Esophagus squamous epithelium (tissue), 5 donors: ENCODE data around the gene KBTBD4. TPM values are rescaled to one million over a fixed set of nuclear protein-coding genes. Genes with fewer than 3 reads are reported as not detected.
A peak's percentile ranks its signal among the peaks of the same experiment; 100 is the strongest.

Experiments
- DNase-seq: peaks from one replicate; lab custom pipeline; 2025; lab: John Stamatoyannopoulos, UW
- H3K27ac ChIP-seq, 4 donors: fragments of 200-600 bp; sonication (generic); one replicate each; pipeline ENCODE4 v1.5.1; 2016 to 2019; ENCODE audit warnings: mild to moderate bottlenecking in 1 of 4
- H3K27me3 ChIP-seq, 4 donors: fragments of 200-600 bp; sonication (generic); 1 replicate in 3 of 4; 2 replicates in 1 of 4; pipeline versions ENCODE4 v1.5.1 to v1.6.0; 2017 to 2021; ENCODE audit warnings: antibody characterized with exemption in 1 of 4
- H3K36me3 ChIP-seq, 3 donors: fragments of 200-600 bp; sonication (generic); one replicate each; pipeline ENCODE4 v1.5.1; 2016 to 2019
- H3K4me1 ChIP-seq, 3 donors: fragments of 200-600 bp; sonication (generic); one replicate each; pipeline ENCODE4 v1.5.1; 2017 to 2019
- H3K4me3 ChIP-seq, 4 donors: fragments of 200-600 bp; sonication (generic); 1 replicate in 3 of 4; 2 replicates in 1 of 4; pipeline ENCODE4 v1.5.1; 2016 to 2019; ENCODE audit warnings: mild to moderate bottlenecking in 2 of 4, moderate library complexity in 1 of 4
- H3K9me3 ChIP-seq, 3 donors: fragments of 200-600 bp; sonication (generic); one replicate each; pipeline ENCODE4 v1.5.1; 2016 to 2019
- CTCF ChIP-seq, 6 experiments: fragments of 450-650 bp in 4 of 6; fragments of 200-600 bp in 2 of 6; sonication (generic) in 2 of 6; IDR thresholded peaks; one replicate each; pipeline ENCODE4 v1.5.1; 2016 to 2019; ENCODE audit warnings: antibody characterized with exemption in 6 of 6, mild to moderate bottlenecking in 4 of 6, moderate library complexity in 4 of 6
- POLR2A ChIP-seq, 4 donors: fragments of 450-650 bp; IDR thresholded peaks; one replicate each; pipeline ENCODE4 v1.6.1; 2017; ENCODE audit warnings: antibody characterized with exemption in 4 of 4, mild to moderate bottlenecking in 4 of 4, moderate library complexity in 3 of 4
- WGBS, 2 donors: methylation state at CpG; one replicate each; pipeline ENCODE4 v1.1.5; 2018; 5-methylcytosine and 5-hydroxymethylcytosine counted together
- intact Hi-C: fragments of 100-400 bp; cut with DNase I; formaldehyde crosslinking; loops from one replicate; pipeline ENCODE4 v1.15.0; 2022
- total RNA-seq, 4 donors: library from RNA; depleted of rRNA; stranded (reverse); fragments of >200 nt; gene quantifications; one replicate each; pipeline ENCODE4 v1.1.0, GENCODE V29; 2016
- donor health status: DM: yes; HTN: yes; CAD: no.

The KBTBD4 gene
- total RNA-seq, 4 donors from 2014 or later = 12.4 to 22.7 (median 16.0) TPM

GRCh38 chr11:47617417-47617809 is 38.6 kb upstream of the KBTBD4 start:
- no peak for TF ChIP-seq CTCF (IDR thresholded peaks at IDR 0.05)
- TF ChIP-seq POLR2A (IDR thresholded peaks at IDR 0.05) = no peak
- WGBS, 2 donors = 26 to 33% methylated on average over 3 of the region's 3 CpGs
- Histone ChIP-seq H3K27ac (no peak overlapping the region), H3K4me3 (no peak overlapping the region), H3K4me1 (peaks cover 0 to 8% (median 0%) of the 10 kb centered on the region in 3 donors), H3K36me3 (peaks cover 7 to 67% (median 9%) of the 10 kb centered on the region in 3 donors), H3K9me3 (no peaks in the 10 kb centered on the region), H3K27me3 (no peaks in the 10 kb centered on the region)
- DNase-seq = no peak
- intact Hi-C loops = no loop called here

- intact Hi-C loops = no loop called here
- H3K27me3 ChIP-seq = no peaks in the 10 kb centered on the region
- no peak for DNase-seq
- H3K4me1 ChIP-seq = peaks cover 0 to 8% (median 0%) of the 10 kb centered on the region in 3 donors
- WGBS, 2 donors = 85 to 86% methylated on average over 10 of the region's 10 CpGs
- H3K9me3 ChIP-seq = no peaks in the 10 kb centered on the region
- H3K36me3 ChIP-seq = peaks cover 5 to 62% (median 5%) of the 10 kb centered on the region in 3 donors
- H3K27ac ChIP-seq = no peak overlapping the region
- TF ChIP-seq POLR2A (IDR thresholded peaks at IDR 0.05) (no peak), CTCF (IDR thresholded peaks at IDR 0.05) (peak; percentile 25 to 64 (median 48))
- H3K4me3 ChIP-seq = no peak overlapping the region
Measured at GRCh38 chr11:47616726-47617416, 38.1 kb upstream of the KBTBD4 start.

- H3K4me3 ChIP-seq = no peak overlapping the region
- no peaks in the 10 kb centered on the region for H3K27me3 ChIP-seq
- no peak overlapping the region for H3K27ac ChIP-seq
- H3K36me3 ChIP-seq = peaks cover 0 to 57% (median 0%) of the 10 kb centered on the region in 3 donors
- H3K4me1 ChIP-seq = peaks cover 0 to 8% (median 0%) of the 10 kb centered on the region in 3 donors
- H3K9me3 ChIP-seq = no peaks in the 10 kb centered on the region
- TF ChIP-seq POLR2A (IDR thresholded peaks at IDR 0.05) (no peak), CTCF (IDR thresholded peaks at IDR 0.05) (no peak)
- intact Hi-C loops = no loop called here
- no peak for DNase-seq
Measured at GRCh38 chr11:47615249-47615648, 36.5 kb upstream of the KBTBD4 start.

GRCh38 chr11:47611348-47611794 is 32.6 kb upstream of the KBTBD4 start:
- H3K9me3 ChIP-seq = no peaks in the 10 kb centered on the region
- H3K4me1 ChIP-seq = no peaks in the 10 kb centered on the region
- intact Hi-C loops = no loop called here
- TF ChIP-seq POLR2A (IDR thresholded peaks at IDR 0.05) (no peak), CTCF (IDR thresholded peaks at IDR 0.05) (no peak)
- H3K4me3 ChIP-seq = no peak overlapping the region
- 61 to 77% methylated on average over 6 of the region's 6 CpGs for WGBS, 2 donors
- no peaks in the 10 kb centered on the region for H3K27me3 ChIP-seq
- no peak for DNase-seq
- peaks cover 0 to 21% (median 0%) of the 10 kb centered on the region in 3 donors for H3K36me3 ChIP-seq
- H3K27ac ChIP-seq = no peak overlapping the region

- Histone ChIP-seq H3K27me3 (no peaks in the 10 kb centered on the region), H3K27ac (no peak overlapping the region), H3K4me1 (no peaks in the 10 kb centered on the region), H3K36me3 (peaks cover 0 to 15% (median 0%) of the 10 kb centered on the region in 3 donors), H3K4me3 (no peak overlapping the region), H3K9me3 (no peaks in the 10 kb centered on the region)
- intact Hi-C loops = no loop called here
- no peak for DNase-seq
- TF ChIP-seq POLR2A (IDR thresholded peaks at IDR 0.05) (no peak), CTCF (IDR thresholded peaks at IDR 0.05) (no peak)
- WGBS, 2 donors = 50 to 77% methylated on average over 3 of the region's 3 CpGs
Measured at GRCh38 chr11:47609675-47610074, 30.9 kb upstream of the KBTBD4 start.
